ENCODE measurements around the gene MAP2. TPM values are rescaled to one million over a fixed set of nuclear protein-coding genes. Genes with fewer than 3 reads are reported as not detected.

The MAP2 gene
- total RNA-seq (2014; rRNA removed; shearing (Covaris generic)), result 4.9 and 6.7 TPM in 2 replicates

- DNase-seq (ENCODE audit: low read depth), result peak; percentile 83
Observed at GRCh38 chr2:209423562-209424198, at the start of gene MAP2. MAP2 (plus strand) TSS chr2:209424047; CDS start chr2:209653171, 229,124 bp downstream.

GRCh38 chr2:209376686-209377085, 47.2 kb upstream of the MAP2 start:
- DNase-seq (ENCODE audit: low read depth), result no peak

GRCh38 chr2:209380293-209380692, 43.6 kb upstream of the MAP2 start:
- no peak for DNase-seq (ENCODE audit: low read depth)

- DNase-seq (ENCODE audit: low read depth), result no peak
Observed at GRCh38 chr2:209381091-209381490, 42.8 kb upstream of the MAP2 start.

- DNase-seq (ENCODE audit: low read depth), result no peak
Observed at GRCh38 chr2:209382775-209383174, 41.1 kb upstream of the MAP2 start.

GRCh38 chr2:209383212-209383611, 40.6 kb upstream of the MAP2 start:
- peak; percentile 75 for DNase-seq (ENCODE audit: low read depth)

GRCh38 chr2:209387389-209387788, 36.5 kb upstream of the MAP2 start:
- no peak for DNase-seq (ENCODE audit: low read depth)

GRCh38 chr2:209388446-209389037, 35.3 kb upstream of the MAP2 start:
- DNase-seq (ENCODE audit: low read depth), result no peak

- DNase-seq (ENCODE audit: low read depth), result no peak
Observed at GRCh38 chr2:209389171-209389618, 34.7 kb upstream of the MAP2 start.

- no peak for DNase-seq (ENCODE audit: low read depth)
Observed at GRCh38 chr2:209390839-209391238, 33.0 kb upstream of the MAP2 start.

GRCh38 chr2:209391776-209392401, 32.0 kb upstream of the MAP2 start:
- DNase-seq (ENCODE audit: low read depth), result peak; percentile 72

- no peak for DNase-seq (ENCODE audit: low read depth)
Observed at GRCh38 chr2:209395229-209395628, 28.6 kb upstream of the MAP2 start.

- no peak for DNase-seq (ENCODE audit: low read depth)
Observed at GRCh38 chr2:209395652-209396051, 28.2 kb upstream of the MAP2 start.

- no peak for DNase-seq (ENCODE audit: low read depth)
Observed at GRCh38 chr2:209398463-209398862, 25.4 kb upstream of the MAP2 start.

- DNase-seq (ENCODE audit: low read depth), result no peak
Observed at GRCh38 chr2:209401788-209402187, 22.1 kb upstream of the MAP2 start.

- DNase-seq (ENCODE audit: low read depth), result no peak
Observed at GRCh38 chr2:209411296-209411695, 12.6 kb upstream of the MAP2 start.

GRCh38 chr2:209411718-209412117, 12.1 kb upstream of the MAP2 start:
- DNase-seq (ENCODE audit: low read depth), result peak; percentile 5

GRCh38 chr2:209413311-209414014, 10.4 kb upstream of the MAP2 start:
- no peak for DNase-seq (ENCODE audit: low read depth)

GRCh38 chr2:209416913-209417312, 6.9 kb upstream of the MAP2 start:
- no peak for DNase-seq (ENCODE audit: low read depth)

- no peak for DNase-seq (ENCODE audit: low read depth)
Observed at GRCh38 chr2:209422191-209422754, 1.6 kb upstream of the MAP2 start.

GRCh38 chr2:209424199-209424701, 403 bp downstream of the MAP2 start:
- no peak for DNase-seq (ENCODE audit: low read depth)

All from RPMI7951 (cell line).